Keratinocyte (primary cell): Measurements from ENCODE around the gene FMN1. TPM values are rescaled to one million over a fixed set of nuclear protein-coding genes. Genes with fewer than 3 reads are reported as not detected.

Experiments used
- DNase-seq: peaks from one replicate; pipeline ENCODE4 v3.0.0-alpha.2; 2011; ENCODE audit warnings: low read depth, missing footprints, low spot score
- FAIRE-seq: peaks from 2 replicates; lab custom pipeline; 2011; peaks lifted over from hg19 to GRCh38; lab: Jason Lieb, UNC
- H2AFZ ChIP-seq: 2 replicates; pipeline ENCODE4 v1.6.0; 2012; ENCODE audit warnings: low read length, control low read depth, inconsistent platforms; ENCODE audit not compliant: control insufficient read depth
- H3K27ac ChIP-seq: 2 replicates; pipeline ENCODE4 v1.5.1; 2011; ENCODE audit warnings: low read length; ENCODE audit not compliant: control insufficient read depth, insufficient read depth
- H3K27me3 ChIP-seq: 3 replicates; pipeline ENCODE4 v1.6.0; 2011; ENCODE audit warnings: low read length; ENCODE audit not compliant: control insufficient read depth, insufficient read depth; ENCODE audit errors: extremely low read depth
- H3K36me3 ChIP-seq, 2 experiments: 2 replicates in 1 of 2; 3 replicates in 1 of 2; pipeline ENCODE4 v1.5.1; 2011; ENCODE audit warnings: low read length in 2 of 2, mild to moderate bottlenecking in 1 of 2; ENCODE audit not compliant: control insufficient read depth in 2 of 2, insufficient read depth in 2 of 2; ENCODE audit errors: extremely low read depth in 1 of 2
- H3K4me1 ChIP-seq: 3 replicates; pipeline ENCODE4 v1.5.1; 2011; ENCODE audit warnings: low read length; ENCODE audit not compliant: control insufficient read depth, insufficient read depth; ENCODE audit errors: extremely low read depth
- H3K4me2 ChIP-seq: 3 replicates; pipeline ENCODE4 v1.6.0; 2011; ENCODE audit warnings: low read depth, low read length; ENCODE audit not compliant: control insufficient read depth, insufficient read depth; ENCODE audit errors: extremely low read depth
- H3K4me3 ChIP-seq, 3 experiments: fragments of 200-600 bp in 1 of 3; sonication (generic) in 1 of 3; 2 replicates in 2 of 3; 3 replicates in 1 of 3; pipeline ENCODE4 v1.5.1; 2011 to 2016; ENCODE audit warnings: low read length in 3 of 3, mild to moderate bottlenecking in 3 of 3, control low read depth in 2 of 3, inconsistent platforms in 1 of 3, low read depth in 1 of 3, mixed read lengths in 1 of 3, mixed run types in 1 of 3, moderate library complexity in 1 of 3; ENCODE audit not compliant: control insufficient read depth in 2 of 3, insufficient read depth in 2 of 3; ENCODE audit errors: extremely low read depth in 1 of 3
- H3K79me2 ChIP-seq: 2 replicates; pipeline ENCODE4 v1.6.0; 2012; ENCODE audit warnings: low read length; ENCODE audit not compliant: control insufficient read depth, insufficient read depth
- H3K9ac ChIP-seq: 3 replicates; pipeline ENCODE4 v1.6.0; 2011; ENCODE audit warnings: low read length; ENCODE audit not compliant: control insufficient read depth, insufficient read depth; ENCODE audit errors: extremely low read depth
- H3K9me1 ChIP-seq: 3 replicates; pipeline ENCODE4 v1.6.0; 2011; ENCODE audit warnings: low read length; ENCODE audit not compliant: control insufficient read depth, insufficient read depth; ENCODE audit errors: extremely low read depth
- H3K9me3 ChIP-seq: 2 replicates; pipeline ENCODE4 v1.5.1; 2012; ENCODE audit warnings: low read depth, low read length; ENCODE audit not compliant: control insufficient read depth
- H4K20me1 ChIP-seq: 3 replicates; pipeline ENCODE4 v1.6.0; 2011; ENCODE audit warnings: low read length; ENCODE audit not compliant: control insufficient read depth, insufficient read depth; ENCODE audit errors: extremely low read depth
- EZH2 ChIP-seq: IDR thresholded peaks from one replicate; pipeline ENCODE4 v1.6.1; 2012; ENCODE audit warnings: inconsistent platforms, mild to moderate bottlenecking, low read length, moderate library complexity
- dilution Hi-C: fragments of 300-500 bp; cut with MboI; formaldehyde crosslinking; loops from one replicate; pipeline ENCODE4 v1.7.0; 2020; ENCODE audit warnings: low sequenced_read_pairs; ENCODE audit not compliant: extremely low pct_ligation_motif_present
- polyA plus RNA-seq, 5 experiments: library from polyadenylated mRNA; depleted of rRNA in 3 of 5; stranded (reverse) in 3 of 5; stranded (forward) in 1 of 5; unstranded in 1 of 5; fragments of >200 nt; gene quantifications; 1 replicate in 1 of 5; 2 replicates in 3 of 5; 3 replicates in 1 of 5; pipeline versions ENCODE4 v1.2.1 to v1.2.3, GENCODE V29; 2011 to 2012; ENCODE audit warnings: missing spikeins in 2 of 5, low read depth in 1 of 5, low replicate concordance in 1 of 5
- TF ChIP-seq, protein P1 (sequence below), 3 experiments: IDR thresholded peaks in 1 of 3; conservative IDR thresholded peaks in 1 of 3; optimal IDR thresholded peaks in 1 of 3; 2 replicates in 2 of 3; 3 replicates in 1 of 3; pipeline versions ENCODE3 to v1.5.1; 2011; ENCODE audit warnings: low read length in 3 of 3, mild to moderate bottlenecking in 3 of 3, moderate library complexity in 2 of 3, control low read depth in 1 of 3, inconsistent platforms in 1 of 3; ENCODE audit not compliant: insufficient read depth in 2 of 3; ENCODE audit errors: extremely low read depth in 1 of 3

FMN1 gene
- polyA plus RNA-seq, 1 donor (not counting 4 experiments of a cell fraction or from before 2014, with no cell fraction given) = 0.71 TPM

DNA sequence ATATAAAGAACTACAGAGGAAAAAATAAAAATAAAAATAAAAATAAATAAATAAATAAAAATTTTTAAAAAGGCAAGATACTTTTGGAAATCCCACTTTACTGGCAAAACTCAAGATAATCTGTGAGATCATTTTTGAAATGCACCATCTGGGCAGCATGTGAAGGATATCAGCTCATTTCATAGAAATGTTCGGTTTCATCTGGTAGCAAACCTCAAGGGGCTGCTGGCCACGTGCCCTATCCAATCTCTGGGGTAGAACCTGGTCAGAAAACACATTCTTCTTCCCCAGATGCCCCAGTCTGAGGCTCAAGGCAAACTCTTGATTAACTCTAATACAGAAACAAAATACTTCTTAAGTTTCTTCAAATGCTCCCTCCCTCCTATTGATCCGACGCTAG, 166.0 kb downstream of the FMN1 start:
- no peak overlapping the region for H2AFZ ChIP-seq
- no peaks in the 10 kb centered on the region for H3K79me2 ChIP-seq
- TF ChIP-seq, protein P1, sequence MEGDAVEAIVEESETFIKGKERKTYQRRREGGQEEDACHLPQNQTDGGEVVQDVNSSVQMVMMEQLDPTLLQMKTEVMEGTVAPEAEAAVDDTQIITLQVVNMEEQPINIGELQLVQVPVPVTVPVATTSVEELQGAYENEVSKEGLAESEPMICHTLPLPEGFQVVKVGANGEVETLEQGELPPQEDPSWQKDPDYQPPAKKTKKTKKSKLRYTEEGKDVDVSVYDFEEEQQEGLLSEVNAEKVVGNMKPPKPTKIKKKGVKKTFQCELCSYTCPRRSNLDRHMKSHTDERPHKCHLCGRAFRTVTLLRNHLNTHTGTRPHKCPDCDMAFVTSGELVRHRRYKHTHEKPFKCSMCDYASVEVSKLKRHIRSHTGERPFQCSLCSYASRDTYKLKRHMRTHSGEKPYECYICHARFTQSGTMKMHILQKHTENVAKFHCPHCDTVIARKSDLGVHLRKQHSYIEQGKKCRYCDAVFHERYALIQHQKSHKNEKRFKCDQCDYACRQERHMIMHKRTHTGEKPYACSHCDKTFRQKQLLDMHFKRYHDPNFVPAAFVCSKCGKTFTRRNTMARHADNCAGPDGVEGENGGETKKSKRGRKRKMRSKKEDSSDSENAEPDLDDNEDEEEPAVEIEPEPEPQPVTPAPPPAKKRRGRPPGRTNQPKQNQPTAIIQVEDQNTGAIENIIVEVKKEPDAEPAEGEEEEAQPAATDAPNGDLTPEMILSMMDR (optimal IDR thresholded peaks at IDR 0.05 in 1 of 3, IDR thresholded peaks at IDR 0.05 in 1 of 3, conservative IDR thresholded peaks at IDR 0.05 in 1 of 3; ENCODE audit: extremely low read depth in 1 of 3, insufficient read depth in 2 of 3, low read length in 3 of 3) = no peak
- no peak for TF ChIP-seq EZH2
- H4K20me1 ChIP-seq = no peaks in the 10 kb centered on the region
- dilution Hi-C loops = no loop called here
- no peaks in the 10 kb centered on the region for H3K36me3 ChIP-seq
- no peak for DNase-seq
- no peak overlapping the region for H3K4me3 ChIP-seq
- H3K27me3 ChIP-seq = no peaks in the 10 kb centered on the region
- H3K4me1 ChIP-seq = peaks cover 7% of the 10 kb centered on the region
- no peak overlapping the region for H3K9ac ChIP-seq
- H3K27ac ChIP-seq = no peak overlapping the region
- no peak for FAIRE-seq
- H3K9me1 ChIP-seq = no peaks in the 10 kb centered on the region
- H3K9me3 ChIP-seq = no peaks in the 10 kb centered on the region
- H3K4me2 ChIP-seq = no peak overlapping the region

GRCh38 chr15:33027306-33028035, 167.0 kb downstream of the FMN1 start:
- FAIRE-seq = no peak
- Histone ChIP-seq H3K9ac (no peak overlapping the region), H3K79me2 (no peaks in the 10 kb centered on the region), H3K9me3 (no peaks in the 10 kb centered on the region), H3K36me3 (no peaks in the 10 kb centered on the region), H3K27ac (no peak overlapping the region), H3K4me1 (peaks cover 15% of the 10 kb centered on the region), H2AFZ (no peak overlapping the region), H3K9me1 (no peaks in the 10 kb centered on the region), H3K4me2 (no peak overlapping the region), H3K27me3 (no peaks in the 10 kb centered on the region), H4K20me1 (no peaks in the 10 kb centered on the region), H3K4me3 (no peak overlapping the region)
- DNase-seq = no peak
- dilution Hi-C loops = no loop called here
- TF ChIP-seq EZH2 = no peak
- TF ChIP-seq, protein P1 (optimal IDR thresholded peaks at IDR 0.05 in 1 of 3, IDR thresholded peaks at IDR 0.05 in 1 of 3, conservative IDR thresholded peaks at IDR 0.05 in 1 of 3; ENCODE audit: extremely low read depth in 1 of 3, insufficient read depth in 2 of 3, low read length in 3 of 3) = no peak
